HCT116 (cell line): ENCODE results near the gene CCDC3.

Experiments used
- EZH2 ChIP-seq: fragments of 200-600 bp; sonication (generic); IDR thresholded peaks from 2 replicates; pipeline ENCODE4 v1.6.1; 2017; ENCODE audit warnings: antibody characterized with exemption, mixed run types
- JUND ChIP-seq: IDR thresholded peaks from 2 replicates; pipeline ENCODE4 v1.6.1; 2012
- POLR2A ChIP-seq: IDR thresholded peaks from 2 replicates; pipeline ENCODE4 v1.7.0; 2011; ENCODE audit warnings: borderline replicate concordance; ENCODE audit not compliant: insufficient read depth, insufficient read length; ENCODE audit errors: extremely low read depth
- POLR2AphosphoS5 ChIP-seq: IDR thresholded peaks from 2 replicates; pipeline ENCODE4 v1.6.1; 2011; ENCODE audit warnings: mild to moderate bottlenecking, low read depth, low read length, moderate library complexity
- RAD21 ChIP-seq: IDR thresholded peaks from 2 replicates; pipeline ENCODE4 v1.6.1; 2012; ENCODE audit warnings: low read depth, mild to moderate bottlenecking
- SIN3A ChIP-seq: IDR thresholded peaks from 2 replicates; pipeline ENCODE4 v1.6.1; 2012; ENCODE audit warnings: low read depth
- SP1 ChIP-seq: IDR thresholded peaks from 2 replicates; pipeline ENCODE4 v1.6.1; 2012; ENCODE audit warnings: low read depth
- TCF7L2 ChIP-seq: IDR thresholded peaks from 2 replicates; pipeline ENCODE4 v1.7.0; 2011; ENCODE audit warnings: borderline replicate concordance, inconsistent platforms; ENCODE audit not compliant: insufficient read depth, insufficient read length; ENCODE audit errors: extremely low read depth
- ZNF274 ChIP-seq: fragments of 200-500 bp; sonication (Bioruptor generic); IDR thresholded peaks from 2 replicates; pipeline ENCODE4 v1.6.1; 2014; ENCODE audit warnings: mild to moderate bottlenecking, low read depth, low read length, inconsistent platforms
- TF ChIP-seq, protein P1 (sequence below), 3 experiments: fragments of 200-600 bp in 1 of 3; sonication (generic) in 1 of 3; IDR thresholded peaks in 2 of 3; conservative IDR thresholded peaks in 1 of 3; 2 replicates each; pipeline ENCODE4 v1.5.1; 2012 to 2017; ENCODE audit warnings: low read depth in 2 of 3, low read length in 2 of 3, antibody characterized with exemption in 1 of 3, borderline replicate concordance in 1 of 3, control low read depth in 1 of 3, mild to moderate bottlenecking in 1 of 3, mixed read lengths in 1 of 3, mixed run types in 1 of 3, moderate library complexity in 1 of 3; ENCODE audit not compliant: insufficient read depth in 1 of 3
- TF ChIP-seq, protein P2 (sequence below): IDR thresholded peaks from 2 replicates; pipeline ENCODE4 v1.6.1; 2011; ENCODE audit warnings: mild to moderate bottlenecking, low read length, moderate library complexity; ENCODE audit not compliant: insufficient replicate concordance; ENCODE audit errors: extremely low read depth
- TF ChIP-seq, protein P3 (sequence below): IDR thresholded peaks from 2 replicates; pipeline ENCODE4 v1.6.1; 2012; ENCODE audit warnings: low read depth
- TF ChIP-seq, protein P4 (sequence below): IDR thresholded peaks from 2 replicates; pipeline ENCODE4 v1.6.1; 2012

DNA sequence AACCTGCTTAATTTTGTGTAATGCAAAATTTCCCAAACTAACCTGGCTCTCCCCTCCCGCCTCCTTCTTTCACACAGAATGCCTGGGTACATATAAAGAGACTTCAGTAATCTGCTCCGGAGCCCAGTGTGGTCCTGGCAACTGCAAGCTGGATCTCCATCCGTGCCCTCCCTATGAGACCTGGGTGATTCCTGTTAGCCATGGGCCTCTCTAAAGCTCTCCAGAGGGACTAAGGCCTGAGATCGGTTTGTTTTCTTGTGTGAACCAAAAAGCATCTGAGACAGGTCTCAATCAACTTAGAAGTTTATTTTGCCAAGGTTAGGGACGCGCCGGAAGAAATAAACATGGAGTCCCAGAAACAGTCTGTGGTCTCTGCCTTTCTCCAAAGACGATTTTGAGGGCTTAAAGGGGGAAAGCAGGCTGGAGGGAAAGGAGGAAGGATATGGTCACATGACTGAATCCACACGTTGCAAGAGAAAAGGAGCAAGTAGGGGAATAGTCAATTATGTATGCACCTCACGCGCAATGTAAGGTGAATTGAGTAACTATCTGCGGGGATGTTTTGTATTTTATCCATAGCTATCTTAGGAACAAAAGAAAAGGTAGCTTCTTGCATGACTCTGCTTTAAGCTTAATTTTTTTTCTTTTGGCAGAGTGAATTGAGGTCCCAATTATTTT, 46.2 kb upstream of the CCDC3 start:
- no peak for TF ChIP-seq POLR2AphosphoS5
- no peak for TF ChIP-seq POLR2A
- TF ChIP-seq, protein P1, sequence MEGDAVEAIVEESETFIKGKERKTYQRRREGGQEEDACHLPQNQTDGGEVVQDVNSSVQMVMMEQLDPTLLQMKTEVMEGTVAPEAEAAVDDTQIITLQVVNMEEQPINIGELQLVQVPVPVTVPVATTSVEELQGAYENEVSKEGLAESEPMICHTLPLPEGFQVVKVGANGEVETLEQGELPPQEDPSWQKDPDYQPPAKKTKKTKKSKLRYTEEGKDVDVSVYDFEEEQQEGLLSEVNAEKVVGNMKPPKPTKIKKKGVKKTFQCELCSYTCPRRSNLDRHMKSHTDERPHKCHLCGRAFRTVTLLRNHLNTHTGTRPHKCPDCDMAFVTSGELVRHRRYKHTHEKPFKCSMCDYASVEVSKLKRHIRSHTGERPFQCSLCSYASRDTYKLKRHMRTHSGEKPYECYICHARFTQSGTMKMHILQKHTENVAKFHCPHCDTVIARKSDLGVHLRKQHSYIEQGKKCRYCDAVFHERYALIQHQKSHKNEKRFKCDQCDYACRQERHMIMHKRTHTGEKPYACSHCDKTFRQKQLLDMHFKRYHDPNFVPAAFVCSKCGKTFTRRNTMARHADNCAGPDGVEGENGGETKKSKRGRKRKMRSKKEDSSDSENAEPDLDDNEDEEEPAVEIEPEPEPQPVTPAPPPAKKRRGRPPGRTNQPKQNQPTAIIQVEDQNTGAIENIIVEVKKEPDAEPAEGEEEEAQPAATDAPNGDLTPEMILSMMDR (IDR thresholded peaks at IDR 0.05 in 2 of 3, conservative IDR thresholded peaks at IDR 0.05 in 1 of 3; ENCODE audit: borderline replicate concordance in 1 of 3, insufficient read depth in 1 of 3, low read depth in 2 of 3, low read length in 2 of 3) = no peak
- TF ChIP-seq TCF7L2 = no peak
- no peak for TF ChIP-seq EZH2
- TF ChIP-seq, protein P2, sequence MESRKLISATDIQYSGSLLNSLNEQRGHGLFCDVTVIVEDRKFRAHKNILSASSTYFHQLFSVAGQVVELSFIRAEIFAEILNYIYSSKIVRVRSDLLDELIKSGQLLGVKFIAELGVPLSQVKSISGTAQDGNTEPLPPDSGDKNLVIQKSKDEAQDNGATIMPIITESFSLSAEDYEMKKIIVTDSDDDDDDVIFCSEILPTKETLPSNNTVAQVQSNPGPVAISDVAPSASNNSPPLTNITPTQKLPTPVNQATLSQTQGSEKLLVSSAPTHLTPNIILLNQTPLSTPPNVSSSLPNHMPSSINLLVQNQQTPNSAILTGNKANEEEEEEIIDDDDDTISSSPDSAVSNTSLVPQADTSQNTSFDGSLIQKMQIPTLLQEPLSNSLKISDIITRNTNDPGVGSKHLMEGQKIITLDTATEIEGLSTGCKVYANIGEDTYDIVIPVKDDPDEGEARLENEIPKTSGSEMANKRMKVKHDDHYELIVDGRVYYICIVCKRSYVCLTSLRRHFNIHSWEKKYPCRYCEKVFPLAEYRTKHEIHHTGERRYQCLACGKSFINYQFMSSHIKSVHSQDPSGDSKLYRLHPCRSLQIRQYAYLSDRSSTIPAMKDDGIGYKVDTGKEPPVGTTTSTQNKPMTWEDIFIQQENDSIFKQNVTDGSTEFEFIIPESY = no peak
- no peak for TF ChIP-seq SP1
- TF ChIP-seq JUND = no peak
- TF ChIP-seq, protein P3, sequence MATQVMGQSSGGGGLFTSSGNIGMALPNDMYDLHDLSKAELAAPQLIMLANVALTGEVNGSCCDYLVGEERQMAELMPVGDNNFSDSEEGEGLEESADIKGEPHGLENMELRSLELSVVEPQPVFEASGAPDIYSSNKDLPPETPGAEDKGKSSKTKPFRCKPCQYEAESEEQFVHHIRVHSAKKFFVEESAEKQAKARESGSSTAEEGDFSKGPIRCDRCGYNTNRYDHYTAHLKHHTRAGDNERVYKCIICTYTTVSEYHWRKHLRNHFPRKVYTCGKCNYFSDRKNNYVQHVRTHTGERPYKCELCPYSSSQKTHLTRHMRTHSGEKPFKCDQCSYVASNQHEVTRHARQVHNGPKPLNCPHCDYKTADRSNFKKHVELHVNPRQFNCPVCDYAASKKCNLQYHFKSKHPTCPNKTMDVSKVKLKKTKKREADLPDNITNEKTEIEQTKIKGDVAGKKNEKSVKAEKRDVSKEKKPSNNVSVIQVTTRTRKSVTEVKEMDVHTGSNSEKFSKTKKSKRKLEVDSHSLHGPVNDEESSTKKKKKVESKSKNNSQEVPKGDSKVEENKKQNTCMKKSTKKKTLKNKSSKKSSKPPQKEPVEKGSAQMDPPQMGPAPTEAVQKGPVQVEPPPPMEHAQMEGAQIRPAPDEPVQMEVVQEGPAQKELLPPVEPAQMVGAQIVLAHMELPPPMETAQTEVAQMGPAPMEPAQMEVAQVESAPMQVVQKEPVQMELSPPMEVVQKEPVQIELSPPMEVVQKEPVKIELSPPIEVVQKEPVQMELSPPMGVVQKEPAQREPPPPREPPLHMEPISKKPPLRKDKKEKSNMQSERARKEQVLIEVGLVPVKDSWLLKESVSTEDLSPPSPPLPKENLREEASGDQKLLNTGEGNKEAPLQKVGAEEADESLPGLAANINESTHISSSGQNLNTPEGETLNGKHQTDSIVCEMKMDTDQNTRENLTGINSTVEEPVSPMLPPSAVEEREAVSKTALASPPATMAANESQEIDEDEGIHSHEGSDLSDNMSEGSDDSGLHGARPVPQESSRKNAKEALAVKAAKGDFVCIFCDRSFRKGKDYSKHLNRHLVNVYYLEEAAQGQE = no peak
- no peak for TF ChIP-seq RAD21
- TF ChIP-seq, protein P4, sequence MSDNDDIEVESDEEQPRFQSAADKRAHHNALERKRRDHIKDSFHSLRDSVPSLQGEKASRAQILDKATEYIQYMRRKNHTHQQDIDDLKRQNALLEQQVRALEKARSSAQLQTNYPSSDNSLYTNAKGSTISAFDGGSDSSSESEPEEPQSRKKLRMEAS = no peak
- TF ChIP-seq SIN3A = no peak
- TF ChIP-seq ZNF274 = no peak
